Kidney epithelial cell (primary cell): ENCODE measurements around the gene PTPRT. TPM values are rescaled to one million over a fixed set of nuclear protein-coding genes. Genes with fewer than 3 reads are reported as not detected.

Experiments used
- DNase-seq: peaks from one replicate; pipeline ENCODE4 v3.0.0-alpha.2; 2010; ENCODE audit warnings: low read depth
- H3K27me3 ChIP-seq: 2 replicates; pipeline ENCODE4 v1.6.0; 2011; ENCODE audit warnings: low read length; ENCODE audit not compliant: control insufficient read depth, insufficient read depth
- H3K36me3 ChIP-seq: 2 replicates; pipeline ENCODE4 v1.5.1; 2011; ENCODE audit warnings: low read length; ENCODE audit not compliant: control insufficient read depth, insufficient read depth
- H3K4me3 ChIP-seq: 2 replicates; pipeline ENCODE4 v1.5.1; 2011; ENCODE audit warnings: low read depth, mild to moderate bottlenecking, control low read depth, low read length
- total RNA-seq: library from RNA; depleted of rRNA; stranded (reverse); fragments of >200 nt; gene quantifications from 2 replicates; pipeline ENCODE4 v1.2.3, GENCODE V29; 2015
- TF ChIP-seq, protein P1 (sequence below): IDR thresholded peaks from 2 replicates; pipeline ENCODE4 v1.5.1; 2011; ENCODE audit warnings: mild to moderate bottlenecking, moderate library complexity, low read length, control low read depth, inconsistent platforms; ENCODE audit not compliant: insufficient read depth, poor library complexity, severe bottlenecking

The PTPRT gene
- total RNA-seq, 1 donor from 2014 or later: 0.25 TPM

DNA sequence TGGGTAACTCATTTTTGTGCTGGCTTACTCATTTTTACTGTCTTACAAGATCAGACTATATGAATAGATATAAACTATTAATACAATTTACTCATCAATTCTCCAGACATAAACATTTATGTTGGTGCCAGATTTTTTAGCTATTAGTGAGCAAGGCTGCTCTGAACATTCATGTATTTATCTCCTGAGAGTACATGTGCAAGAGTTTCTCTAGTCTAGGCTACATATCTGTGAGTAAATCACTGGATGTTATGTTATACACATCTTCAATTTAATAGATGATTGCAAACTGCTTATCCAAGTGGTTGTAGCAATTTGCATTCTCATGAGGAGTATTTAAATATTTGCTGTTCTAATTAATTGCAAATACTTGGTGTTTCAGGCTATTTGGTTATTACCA lies 687.1 kb downstream of the PTPRT start:
- DNase-seq: no peak
- H3K36me3 ChIP-seq: no peaks in the 10 kb centered on the region
- TF ChIP-seq, protein P1, sequence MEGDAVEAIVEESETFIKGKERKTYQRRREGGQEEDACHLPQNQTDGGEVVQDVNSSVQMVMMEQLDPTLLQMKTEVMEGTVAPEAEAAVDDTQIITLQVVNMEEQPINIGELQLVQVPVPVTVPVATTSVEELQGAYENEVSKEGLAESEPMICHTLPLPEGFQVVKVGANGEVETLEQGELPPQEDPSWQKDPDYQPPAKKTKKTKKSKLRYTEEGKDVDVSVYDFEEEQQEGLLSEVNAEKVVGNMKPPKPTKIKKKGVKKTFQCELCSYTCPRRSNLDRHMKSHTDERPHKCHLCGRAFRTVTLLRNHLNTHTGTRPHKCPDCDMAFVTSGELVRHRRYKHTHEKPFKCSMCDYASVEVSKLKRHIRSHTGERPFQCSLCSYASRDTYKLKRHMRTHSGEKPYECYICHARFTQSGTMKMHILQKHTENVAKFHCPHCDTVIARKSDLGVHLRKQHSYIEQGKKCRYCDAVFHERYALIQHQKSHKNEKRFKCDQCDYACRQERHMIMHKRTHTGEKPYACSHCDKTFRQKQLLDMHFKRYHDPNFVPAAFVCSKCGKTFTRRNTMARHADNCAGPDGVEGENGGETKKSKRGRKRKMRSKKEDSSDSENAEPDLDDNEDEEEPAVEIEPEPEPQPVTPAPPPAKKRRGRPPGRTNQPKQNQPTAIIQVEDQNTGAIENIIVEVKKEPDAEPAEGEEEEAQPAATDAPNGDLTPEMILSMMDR: no peak

DNA sequence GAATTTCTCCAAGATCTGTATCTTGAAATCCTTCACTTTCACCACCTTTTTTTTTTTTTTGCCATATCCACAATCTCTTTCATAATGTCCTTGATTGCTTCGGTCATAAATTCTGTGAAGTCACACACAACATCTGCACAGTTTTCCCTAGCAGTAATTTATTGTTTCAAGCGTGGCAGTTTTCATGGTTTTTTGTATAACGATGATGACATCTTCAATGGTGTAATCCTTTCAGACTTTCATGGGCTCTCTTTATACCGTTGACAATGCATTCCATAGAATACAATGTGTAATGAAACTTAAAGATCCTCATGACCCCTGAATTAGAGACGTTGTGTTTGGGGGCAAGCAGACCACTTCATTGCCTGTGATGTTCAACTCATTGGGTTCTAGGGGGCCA lies 693.1 kb downstream of the PTPRT start:
- TF ChIP-seq, protein P1: no peak

More for the DNA sequence above, 687.1 kb downstream of the PTPRT start:
- Histone ChIP-seq H3K4me3 (no peak overlapping the region), H3K27me3 (no peaks in the 10 kb centered on the region)

DNA sequence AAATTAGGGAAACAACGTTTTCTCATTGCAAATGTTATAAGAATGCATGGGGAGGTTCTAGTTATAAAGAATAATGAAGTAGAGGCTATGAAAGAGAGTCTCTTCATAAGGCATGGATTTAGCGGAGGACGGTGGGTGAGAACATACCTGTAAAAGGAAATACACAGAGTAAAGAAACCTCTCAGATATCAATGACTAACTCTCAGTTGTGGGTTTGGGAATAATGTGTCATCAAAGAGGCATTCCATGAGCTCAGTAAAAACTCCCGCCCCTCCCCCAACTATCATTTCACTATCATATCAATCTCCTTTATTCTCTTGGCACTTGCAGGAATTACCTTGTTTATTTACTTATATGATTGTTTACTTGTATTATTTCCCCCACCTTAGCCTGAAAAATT lies 695.4 kb downstream of the PTPRT start:
- DNase-seq: peak; percentile 38
- TF ChIP-seq, protein P1: no peak
- H3K27me3 ChIP-seq: no peaks in the 10 kb centered on the region
- no peaks in the 10 kb centered on the region for H3K36me3 ChIP-seq
- H3K4me3 ChIP-seq: no peak overlapping the region

More for the DNA sequence above, 693.1 kb downstream of the PTPRT start:
- no peak for DNase-seq
- H3K27me3 ChIP-seq: no peaks in the 10 kb centered on the region
- H3K4me3 ChIP-seq: no peak overlapping the region
- H3K36me3 ChIP-seq: no peaks in the 10 kb centered on the region

DNA sequence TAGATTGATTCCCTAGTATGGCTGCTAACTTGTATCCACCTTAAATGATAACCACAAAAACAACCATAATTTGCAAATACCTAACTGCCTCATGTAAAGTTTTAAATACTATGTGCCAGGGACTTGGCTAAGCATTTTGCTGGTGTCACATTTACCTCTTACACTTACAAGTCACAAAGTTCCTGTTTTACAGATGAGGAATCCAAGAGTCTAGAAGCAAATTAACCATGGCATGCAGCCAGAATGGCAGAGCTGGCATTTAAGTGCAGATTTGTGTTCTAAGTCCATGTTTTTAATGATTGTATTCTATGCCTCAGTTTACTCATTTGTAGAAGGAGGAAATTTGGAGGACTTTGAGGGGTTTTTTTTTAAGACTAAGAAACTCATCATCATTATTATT lies 696.7 kb downstream of the PTPRT start:
- no peak overlapping the region for H3K4me3 ChIP-seq
- TF ChIP-seq, protein P1: no peak
- no peak for DNase-seq

DNA sequence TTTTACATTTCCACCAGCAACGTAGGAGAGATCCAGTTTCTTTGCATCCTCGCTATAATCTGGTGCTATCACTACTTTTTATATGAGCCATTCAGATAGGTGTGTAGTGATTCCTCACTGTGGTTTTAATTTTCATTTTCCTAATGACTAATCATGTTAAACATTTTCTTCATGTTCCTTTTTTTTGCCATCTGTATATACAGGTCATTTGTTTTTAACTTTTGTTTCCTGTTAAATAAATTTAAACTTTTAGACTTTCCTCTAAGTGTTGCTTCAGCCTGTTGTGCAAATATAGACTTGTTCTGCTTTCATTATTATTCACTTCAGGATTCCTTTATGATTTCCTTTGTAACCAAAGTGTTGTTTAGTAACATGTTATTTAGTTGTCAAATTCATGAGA lies 697.4 kb downstream of the PTPRT start:
- Histone ChIP-seq H3K36me3 (no peaks in the 10 kb centered on the region), H3K4me3 (no peak overlapping the region), H3K27me3 (no peaks in the 10 kb centered on the region)
- no peak for DNase-seq
- TF ChIP-seq, protein P1: no peak

More for the DNA sequence above, 696.7 kb downstream of the PTPRT start:
- Histone ChIP-seq H3K27me3 (no peaks in the 10 kb centered on the region), H3K36me3 (no peaks in the 10 kb centered on the region)

DNA sequence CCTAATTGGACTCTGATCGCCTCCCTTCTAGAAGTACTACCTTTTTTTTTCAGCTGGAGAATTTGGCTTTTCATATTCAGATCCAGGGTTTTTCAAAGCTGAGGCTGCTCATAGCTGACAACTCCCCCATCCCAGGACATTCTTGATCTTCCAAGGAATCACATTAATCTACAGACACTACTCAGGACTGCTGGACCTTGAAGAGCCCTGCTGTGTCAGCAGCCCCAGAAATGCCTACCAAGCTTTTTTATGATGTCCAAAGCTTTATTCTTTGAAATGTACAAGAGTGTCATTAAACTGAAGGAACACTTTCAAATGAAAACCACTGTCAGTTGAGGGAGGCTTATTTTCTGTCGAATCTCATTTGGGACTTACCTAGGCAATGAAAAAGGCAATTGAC lies 704.1 kb downstream of the PTPRT start:
- no peaks in the 10 kb centered on the region for H3K36me3 ChIP-seq
- no peak overlapping the region for H3K4me3 ChIP-seq
- TF ChIP-seq, protein P1: no peak
- H3K27me3 ChIP-seq: no peaks in the 10 kb centered on the region
- DNase-seq: no peak
